H9 (cell line): Measurements from ENCODE around the gene APOBEC4. TPM values are rescaled to one million over a fixed set of nuclear protein-coding genes. Genes with fewer than 3 reads are reported as not detected.
A peak's percentile ranks its signal among the peaks of the same experiment; 100 is the strongest.

Experiments
- DNase-seq: peaks from one replicate; pipeline ENCODE4 v3.0.0-alpha.2; 2017
- H2AFZ ChIP-seq: one replicate; pipeline ENCODE4 v1.6.1; 2013; ENCODE audit warnings: mild to moderate bottlenecking, low read length, control low read depth, moderate library complexity
- H2AK5ac ChIP-seq: 2 replicates; pipeline ENCODE4 v1.6.1; 2013; ENCODE audit warnings: low read length, control low read depth, mixed read lengths; ENCODE audit not compliant: insufficient read length
- H2BK120ac ChIP-seq: one replicate; pipeline ENCODE4 v1.6.1; 2013; ENCODE audit warnings: low read depth, mild to moderate bottlenecking, low read length, control low read depth, inconsistent platforms; ENCODE audit not compliant: poor library complexity, severe bottlenecking
- H2BK12ac ChIP-seq: 2 replicates; pipeline ENCODE4 v1.6.1; 2013; ENCODE audit warnings: low read length, control low read depth, mixed read lengths, low read depth; ENCODE audit not compliant: insufficient read length
- H2BK15ac ChIP-seq: 2 replicates; pipeline ENCODE4 v1.6.1; 2013; ENCODE audit warnings: low read depth, low read length, control low read depth
- H2BK20ac ChIP-seq: one replicate; pipeline ENCODE4 v1.6.1; 2013; ENCODE audit warnings: low read depth, mild to moderate bottlenecking, low read length, control low read depth, inconsistent platforms; ENCODE audit not compliant: poor library complexity, severe bottlenecking
- H2BK5ac ChIP-seq: 2 replicates; pipeline ENCODE4 v1.6.1; 2013; ENCODE audit warnings: low read length, control low read depth, mixed read lengths; ENCODE audit not compliant: insufficient read length
- H3K14ac ChIP-seq: 2 replicates; pipeline ENCODE4 v1.6.1; 2013; ENCODE audit warnings: low read length, control low read depth; ENCODE audit not compliant: insufficient read depth
- H3K18ac ChIP-seq: 2 replicates; pipeline ENCODE4 v1.6.1; 2013; ENCODE audit warnings: low read depth, mild to moderate bottlenecking, mixed read lengths, low read length, control low read depth; ENCODE audit not compliant: insufficient read length
- H3K23ac ChIP-seq: 2 replicates; pipeline ENCODE4 v1.6.1; 2013; ENCODE audit warnings: low read length, control low read depth, mixed read lengths, low read depth; ENCODE audit not compliant: insufficient read length
- H3K23me2 ChIP-seq: 2 replicates; pipeline ENCODE4 v1.6.1; 2013; ENCODE audit warnings: low read depth, mild to moderate bottlenecking, mixed read lengths, low read length, control low read depth; ENCODE audit not compliant: insufficient read length, poor library complexity, severe bottlenecking
- H3K27ac ChIP-seq: 2 replicates; pipeline ENCODE4 v1.5.1; 2013; ENCODE audit warnings: low read length, control low read depth, mixed read lengths, low read depth; ENCODE audit not compliant: insufficient read length
- H3K27me3 ChIP-seq: 2 replicates; pipeline ENCODE4 v1.6.1; 2013; ENCODE audit warnings: low read length, control low read depth, inconsistent platforms; ENCODE audit not compliant: insufficient read depth
- H3K4ac ChIP-seq: 2 replicates; pipeline ENCODE4 v1.6.1; 2013; ENCODE audit warnings: low read depth, mild to moderate bottlenecking, control low read depth, inconsistent platforms, low read length, moderate library complexity
- H3K4me1 ChIP-seq: 2 replicates; pipeline ENCODE4 v1.6.1; 2013; ENCODE audit warnings: low read length, control low read depth, inconsistent platforms; ENCODE audit not compliant: insufficient read depth
- H3K4me2 ChIP-seq: 2 replicates; pipeline ENCODE4 v1.6.1; 2013; ENCODE audit warnings: low read length, control low read depth, mixed read lengths; ENCODE audit not compliant: insufficient read length, insufficient read depth
- H3K56ac ChIP-seq: 2 replicates; pipeline ENCODE4 v1.6.1; 2013; ENCODE audit warnings: low read depth, mild to moderate bottlenecking, mixed read lengths, low read length, control low read depth; ENCODE audit not compliant: insufficient read length
- H3K79me1 ChIP-seq: 2 replicates; pipeline ENCODE4 v1.6.1; 2013; ENCODE audit warnings: low read depth, mild to moderate bottlenecking, moderate library complexity, low read length, control low read depth, inconsistent platforms; ENCODE audit not compliant: insufficient read depth, poor library complexity, severe bottlenecking
- H3K79me2 ChIP-seq: 2 replicates; pipeline ENCODE4 v1.6.1; 2013; ENCODE audit warnings: low read length, control low read depth, inconsistent platforms; ENCODE audit not compliant: insufficient read depth
- H3K9ac ChIP-seq: 2 replicates; pipeline ENCODE4 v1.6.1; 2013; ENCODE audit warnings: low read length, control low read depth, mixed read lengths; ENCODE audit not compliant: insufficient read length; ENCODE audit errors: extremely low read depth
- H3K9me3 ChIP-seq: one replicate; pipeline ENCODE4 v1.6.1; 2013; ENCODE audit warnings: low read depth, low read length, inconsistent platforms; ENCODE audit not compliant: control insufficient read depth
- H3T11ph ChIP-seq: one replicate; pipeline ENCODE4 v1.6.1; 2013; ENCODE audit warnings: mild to moderate bottlenecking, low read length, control low read depth, inconsistent platforms
- H4K20me1 ChIP-seq: one replicate; pipeline ENCODE4 v1.6.1; 2013; ENCODE audit not compliant: control insufficient read depth, insufficient read length, insufficient read depth
- H4K5ac ChIP-seq: 2 replicates; pipeline ENCODE4 v1.6.1; 2013; ENCODE audit warnings: low read depth, mild to moderate bottlenecking, mixed read lengths, low read length, control low read depth; ENCODE audit not compliant: insufficient read length
- H4K8ac ChIP-seq: replicated peaks from 2 replicates; pipeline ENCODE4 v1.6.1; 2013; ENCODE audit warnings: low read length, control low read depth, mixed read lengths, low read depth; ENCODE audit not compliant: insufficient read length
- H4K91ac ChIP-seq: 2 replicates; pipeline ENCODE4 v1.6.1; 2013; ENCODE audit warnings: low read depth, mild to moderate bottlenecking, moderate library complexity, mixed read lengths, low read length, control low read depth; ENCODE audit not compliant: insufficient read length
- H3K27ac Mint-ChIP-seq, 3 experiments: 2 replicates in 2 of 3; 3 replicates in 1 of 3; pipeline ENCODE4 v1.8.0; 2020 to 2021; ENCODE audit warnings: mixed read lengths in 3 of 3, mild to moderate bottlenecking in 1 of 3, moderate library complexity in 1 of 3
- H3K27me3 Mint-ChIP-seq: 2 replicates; pipeline ENCODE4 v1.8.0; 2021; ENCODE audit warnings: low read depth, mild to moderate bottlenecking, moderate library complexity, mixed read lengths
- H3K36me3 Mint-ChIP-seq, 3 experiments: 2 replicates in 2 of 3; 3 replicates in 1 of 3; pipeline ENCODE4 v1.8.0; 2020 to 2021; ENCODE audit warnings: low read depth in 3 of 3, mixed read lengths in 3 of 3; ENCODE audit not compliant: insufficient read depth in 1 of 3
- H3K4me1 Mint-ChIP-seq, 2 experiments: 2 replicates each; pipeline ENCODE4 v1.8.0; 2020; ENCODE audit warnings: mixed read lengths in 2 of 2
- H3K4me3 Mint-ChIP-seq, 2 experiments: 2 replicates in 1 of 2; 3 replicates in 1 of 2; pipeline ENCODE4 v1.8.0; 2020 to 2021; ENCODE audit warnings: mild to moderate bottlenecking in 2 of 2, mixed read lengths in 2 of 2, moderate library complexity in 1 of 2
- H3K9me3 Mint-ChIP-seq, 2 experiments: 2 replicates in 1 of 2; 3 replicates in 1 of 2; pipeline ENCODE4 v1.8.0; 2020; ENCODE audit warnings: mild to moderate bottlenecking in 2 of 2, mixed read lengths in 2 of 2, moderate library complexity in 1 of 2
- WGBS: extraction: QIAGEN DNeasy Blood & Tissue Kit; methylation state at CpG from one replicate; pipeline ENCODE4 v1.1.7; 2013; ENCODE audit warnings: missing lambda C conversion rate, low lambda C conversion rate, mixed read lengths; ENCODE audit not compliant: insufficient read length; ENCODE audit errors: extremely low coverage; 5-methylcytosine and 5-hydroxymethylcytosine counted together
- total RNA-seq: library from RNA; stranded (reverse); gene quantifications from 2 replicates; pipeline ENCODE4 v1.2.1, GENCODE V29; 2021
- TF ChIP-seq, protein P1 (sequence below): fragments of 200-600 bp; sonication (generic); conservative IDR thresholded peaks from 3 replicates; pipeline ENCODE4 v1.8.0; 2021; ENCODE audit warnings: antibody characterized with exemption, mild to moderate bottlenecking

The APOBEC4 gene
- total RNA-seq, 1 experiment from 2014 or later = not detected

- no peak overlapping the region for H4K5ac ChIP-seq
- H3K27ac ChIP-seq = no peak overlapping the region
- no peak overlapping the region for H2AK5ac ChIP-seq
- H3K56ac ChIP-seq = no peak overlapping the region
- Mint-ChIP-seq H3K36me3 (no peaks in the 10 kb centered on the region), H3K4me3 (no peak overlapping the region), H3K4me1 (peaks cover 2 to 4% of the 10 kb centered on the region in 2 experiments; a peak in 2 of 4 replicates), H3K27ac (peak overlapping the region in 1 of 3 experiments; percentile 45; a peak in 2 of 7 replicates), H3K27me3 (no peaks in the 10 kb centered on the region; the same call in none of the 2 replicates), H3K9me3 (no peaks in the 10 kb centered on the region)
- no peak overlapping the region for H3K14ac ChIP-seq
- WGBS = no CpG with 5 or more reads among the region's 2 CpGs
- no peaks in the 10 kb centered on the region for H3K23me2 ChIP-seq
- DNase-seq = no peak
- no peak overlapping the region for H3K23ac ChIP-seq
- H3K9ac ChIP-seq = no peak overlapping the region
- no peaks in the 10 kb centered on the region for H3K79me1 ChIP-seq
- no peak overlapping the region for H3K4ac ChIP-seq
- no peak overlapping the region for H2AFZ ChIP-seq
- H4K91ac ChIP-seq = no peak overlapping the region
- H3K79me2 ChIP-seq = no peaks in the 10 kb centered on the region
- H3K27me3 ChIP-seq = no peaks in the 10 kb centered on the region; the same call in 1 of the 2 replicates
- H3T11ph ChIP-seq = no peak overlapping the region
- no peak overlapping the region for H4K8ac ChIP-seq
- no peak overlapping the region for H3K18ac ChIP-seq
- H2BK15ac ChIP-seq = no peak overlapping the region
- TF ChIP-seq, protein P1, sequence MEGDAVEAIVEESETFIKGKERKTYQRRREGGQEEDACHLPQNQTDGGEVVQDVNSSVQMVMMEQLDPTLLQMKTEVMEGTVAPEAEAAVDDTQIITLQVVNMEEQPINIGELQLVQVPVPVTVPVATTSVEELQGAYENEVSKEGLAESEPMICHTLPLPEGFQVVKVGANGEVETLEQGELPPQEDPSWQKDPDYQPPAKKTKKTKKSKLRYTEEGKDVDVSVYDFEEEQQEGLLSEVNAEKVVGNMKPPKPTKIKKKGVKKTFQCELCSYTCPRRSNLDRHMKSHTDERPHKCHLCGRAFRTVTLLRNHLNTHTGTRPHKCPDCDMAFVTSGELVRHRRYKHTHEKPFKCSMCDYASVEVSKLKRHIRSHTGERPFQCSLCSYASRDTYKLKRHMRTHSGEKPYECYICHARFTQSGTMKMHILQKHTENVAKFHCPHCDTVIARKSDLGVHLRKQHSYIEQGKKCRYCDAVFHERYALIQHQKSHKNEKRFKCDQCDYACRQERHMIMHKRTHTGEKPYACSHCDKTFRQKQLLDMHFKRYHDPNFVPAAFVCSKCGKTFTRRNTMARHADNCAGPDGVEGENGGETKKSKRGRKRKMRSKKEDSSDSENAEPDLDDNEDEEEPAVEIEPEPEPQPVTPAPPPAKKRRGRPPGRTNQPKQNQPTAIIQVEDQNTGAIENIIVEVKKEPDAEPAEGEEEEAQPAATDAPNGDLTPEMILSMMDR = no peak
- no peaks in the 10 kb centered on the region for H3K4me1 ChIP-seq
- H2BK20ac ChIP-seq = no peak overlapping the region
- H3K9me3 ChIP-seq = no peaks in the 10 kb centered on the region
- H2BK5ac ChIP-seq = no peak overlapping the region
- H2BK120ac ChIP-seq = no peak overlapping the region
- no peaks in the 10 kb centered on the region for H4K20me1 ChIP-seq
- no peak overlapping the region for H2BK12ac ChIP-seq
- H3K4me2 ChIP-seq = no peak overlapping the region
Measured at GRCh38 chr1:183605904-183606303, 47.2 kb downstream of the APOBEC4 start.
